ENCODE results near the gene HSPA4L. TPM values are rescaled to one million over a fixed set of nuclear protein-coding genes. Genes with fewer than 3 reads are reported as not detected.

HSPA4L gene
- total RNA-seq, 1 experiment from 2014 or later, result 18.6 TPM

DNA sequence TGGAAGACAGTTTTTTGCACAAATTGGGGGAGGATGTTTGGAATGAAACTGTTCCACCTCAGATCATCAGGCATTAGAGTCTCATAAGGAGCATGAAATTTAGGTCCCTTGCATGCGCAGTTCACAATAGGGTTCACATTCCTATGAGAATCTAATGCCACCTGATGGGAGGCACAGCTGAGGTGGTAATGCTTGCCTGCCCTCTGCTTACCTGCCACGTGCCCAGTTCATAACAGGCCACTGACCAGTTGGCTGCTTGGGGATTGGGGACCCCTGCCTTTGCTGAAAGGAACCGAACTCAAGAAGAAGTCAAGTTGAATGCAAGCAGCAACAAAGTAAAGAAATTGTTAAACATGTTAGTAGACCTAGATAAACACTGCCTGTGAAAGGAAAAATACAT lies 4.6 kb upstream of the HSPA4L start:
- Histone ChIP-seq H3K4me3 (replicated peaks in 1 of 2; ENCODE audit: low read depth in 1 of 2, low read length in 2 of 2) (no peak overlapping the region), H3K27ac (ENCODE audit: low read depth, low read length) (no peak overlapping the region), H3K4me1 (ENCODE audit: control insufficient read depth in 1 of 2, insufficient read depth in 2 of 2, low read length in 2 of 2) (peaks cover 7 to 11% of the 10 kb centered on the region in 2 experiments; a peak in 3 of 4 replicates), H4K20me1 (ENCODE audit: insufficient read depth) (no peaks in the 10 kb centered on the region), H3K9me2 (ENCODE audit: insufficient read depth) (no peaks in the 10 kb centered on the region), H2AFZ (ENCODE audit: low read depth, low read length, poor library complexity, severe bottlenecking) (peak overlapping the region; percentile 10), H3K36me3 (ENCODE audit: control insufficient read depth in 1 of 2, insufficient read depth in 2 of 2, low read length in 2 of 2) (no peaks in the 10 kb centered on the region), H3K79me2 (ENCODE audit: insufficient read depth, low read length) (no peaks in the 10 kb centered on the region), H3K9ac (ENCODE audit: low read length) (no peak overlapping the region), H3K4me2 (ENCODE audit: low read length) (no peak overlapping the region), H3K9me3 (ENCODE audit: control insufficient read depth in 1 of 2, insufficient read depth in 1 of 2, low read depth in 1 of 2, low read length in 2 of 2) (no peaks in the 10 kb centered on the region), H3K27me3 (ENCODE audit: insufficient read depth, low read length) (no peaks in the 10 kb centered on the region)
- DNase-seq (ENCODE audit: low read depth, low spot score) (no peak), ATAC-seq (no peak)
- no TSS peak for BruUV-seq (replicated peaks)
- TF ChIP-seq, protein P1, sequence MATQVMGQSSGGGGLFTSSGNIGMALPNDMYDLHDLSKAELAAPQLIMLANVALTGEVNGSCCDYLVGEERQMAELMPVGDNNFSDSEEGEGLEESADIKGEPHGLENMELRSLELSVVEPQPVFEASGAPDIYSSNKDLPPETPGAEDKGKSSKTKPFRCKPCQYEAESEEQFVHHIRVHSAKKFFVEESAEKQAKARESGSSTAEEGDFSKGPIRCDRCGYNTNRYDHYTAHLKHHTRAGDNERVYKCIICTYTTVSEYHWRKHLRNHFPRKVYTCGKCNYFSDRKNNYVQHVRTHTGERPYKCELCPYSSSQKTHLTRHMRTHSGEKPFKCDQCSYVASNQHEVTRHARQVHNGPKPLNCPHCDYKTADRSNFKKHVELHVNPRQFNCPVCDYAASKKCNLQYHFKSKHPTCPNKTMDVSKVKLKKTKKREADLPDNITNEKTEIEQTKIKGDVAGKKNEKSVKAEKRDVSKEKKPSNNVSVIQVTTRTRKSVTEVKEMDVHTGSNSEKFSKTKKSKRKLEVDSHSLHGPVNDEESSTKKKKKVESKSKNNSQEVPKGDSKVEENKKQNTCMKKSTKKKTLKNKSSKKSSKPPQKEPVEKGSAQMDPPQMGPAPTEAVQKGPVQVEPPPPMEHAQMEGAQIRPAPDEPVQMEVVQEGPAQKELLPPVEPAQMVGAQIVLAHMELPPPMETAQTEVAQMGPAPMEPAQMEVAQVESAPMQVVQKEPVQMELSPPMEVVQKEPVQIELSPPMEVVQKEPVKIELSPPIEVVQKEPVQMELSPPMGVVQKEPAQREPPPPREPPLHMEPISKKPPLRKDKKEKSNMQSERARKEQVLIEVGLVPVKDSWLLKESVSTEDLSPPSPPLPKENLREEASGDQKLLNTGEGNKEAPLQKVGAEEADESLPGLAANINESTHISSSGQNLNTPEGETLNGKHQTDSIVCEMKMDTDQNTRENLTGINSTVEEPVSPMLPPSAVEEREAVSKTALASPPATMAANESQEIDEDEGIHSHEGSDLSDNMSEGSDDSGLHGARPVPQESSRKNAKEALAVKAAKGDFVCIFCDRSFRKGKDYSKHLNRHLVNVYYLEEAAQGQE (IDR thresholded peaks at IDR 0.05; ENCODE audit: low read depth), result no peak
- no peak for TF ChIP-seq SRF (IDR thresholded peaks at IDR 0.05; ENCODE audit: low read depth)
- no peak for TF ChIP-seq ZFX (IDR thresholded peaks at IDR 0.05)
- no peak for TF ChIP-seq ZNF274 (IDR thresholded peaks at IDR 0.05; ENCODE audit: low read depth, low read length)
- no peak for TF ChIP-seq JUND (IDR thresholded peaks at IDR 0.05)
- no peak for TF ChIP-seq EZH2 (IDR thresholded peaks at IDR 0.05)
- ChIA-PET POLR2A (no interaction called here), RAD21 (ENCODE audit: low non-redundant PET in 1 of 2, low total read pairs in 2 of 2, uncharacterized antibody in 2 of 2, unreplicated experiment in 2 of 2) (no interaction called here), CTCF (no interaction called here)
- intact Hi-C loops (cut with micrococcal nuclease), result no loop called here

GRCh38 chr4:127778102-127778501 lies 4.0 kb upstream of the HSPA4L start:
- intact Hi-C loops (cut with micrococcal nuclease), result no loop called here
- no peak overlapping the region for H3K9ac ChIP-seq (ENCODE audit: low read length)
- no peaks in the 10 kb centered on the region for H4K20me1 ChIP-seq (ENCODE audit: insufficient read depth)
- DNase-seq (ENCODE audit: low read depth, low spot score) (no peak), ATAC-seq (no peak)
- POLR2A ChIA-PET, result no interaction called here
- no peaks in the 10 kb centered on the region for H3K36me3 ChIP-seq (ENCODE audit: control insufficient read depth in 1 of 2, insufficient read depth in 2 of 2, low read length in 2 of 2)
- H3K79me2 ChIP-seq (ENCODE audit: insufficient read depth, low read length), result peaks cover 5% of the 10 kb centered on the region; the same call in 1 of the 2 replicates
- H3K4me2 ChIP-seq (ENCODE audit: low read length), result no peak overlapping the region
- H3K9me2 ChIP-seq (ENCODE audit: insufficient read depth), result no peaks in the 10 kb centered on the region
- CTCF ChIA-PET, result no interaction called here
- RAD21 ChIA-PET (ENCODE audit: low non-redundant PET in 1 of 2, low total read pairs in 2 of 2, uncharacterized antibody in 2 of 2, unreplicated experiment in 2 of 2), result no interaction called here
- no peaks in the 10 kb centered on the region for H3K9me3 ChIP-seq (ENCODE audit: control insufficient read depth in 1 of 2, insufficient read depth in 1 of 2, low read depth in 1 of 2, low read length in 2 of 2)
- no peak overlapping the region for H2AFZ ChIP-seq (ENCODE audit: low read depth, low read length, poor library complexity, severe bottlenecking)
- peaks cover 7 to 16% of the 10 kb centered on the region in 2 experiments; a peak in 3 of 4 replicates for H3K4me1 ChIP-seq (ENCODE audit: control insufficient read depth in 1 of 2, insufficient read depth in 2 of 2, low read length in 2 of 2)
- no peak overlapping the region for H3K27ac ChIP-seq (ENCODE audit: low read depth, low read length)
- H3K27me3 ChIP-seq (ENCODE audit: insufficient read depth, low read length), result no peaks in the 10 kb centered on the region
- no peak overlapping the region for H3K4me3 ChIP-seq (replicated peaks in 1 of 2; ENCODE audit: low read depth in 1 of 2, low read length in 2 of 2)
- no TSS peak for BruUV-seq (replicated peaks)
- TF ChIP-seq POLR2A (IDR thresholded peaks at IDR 0.05; ENCODE audit: borderline replicate concordance, extremely low read depth, insufficient read depth, insufficient read length) (no peak), SIN3A (IDR thresholded peaks at IDR 0.05; ENCODE audit: low read depth) (no peak), EGR1 (IDR thresholded peaks at IDR 0.05; ENCODE audit: low read depth) (no peak), EZH2phosphoT487 (IDR thresholded peaks at IDR 0.05; ENCODE audit: borderline replicate concordance) (no peak), JUND (IDR thresholded peaks at IDR 0.05) (no peak), RAD21 (IDR thresholded peaks at IDR 0.05; ENCODE audit: low read depth) (no peak), ZNF274 (IDR thresholded peaks at IDR 0.05; ENCODE audit: low read depth, low read length) (no peak), EZH2 (IDR thresholded peaks at IDR 0.05) (no peak), CBX3 (IDR thresholded peaks at IDR 0.05; ENCODE audit: low read depth) (no peak), SRF (IDR thresholded peaks at IDR 0.05; ENCODE audit: low read depth) (no peak), POLR2AphosphoS5 (IDR thresholded peaks at IDR 0.05; ENCODE audit: low read depth, low read length) (no peak)
- TF ChIP-seq, protein P2, sequence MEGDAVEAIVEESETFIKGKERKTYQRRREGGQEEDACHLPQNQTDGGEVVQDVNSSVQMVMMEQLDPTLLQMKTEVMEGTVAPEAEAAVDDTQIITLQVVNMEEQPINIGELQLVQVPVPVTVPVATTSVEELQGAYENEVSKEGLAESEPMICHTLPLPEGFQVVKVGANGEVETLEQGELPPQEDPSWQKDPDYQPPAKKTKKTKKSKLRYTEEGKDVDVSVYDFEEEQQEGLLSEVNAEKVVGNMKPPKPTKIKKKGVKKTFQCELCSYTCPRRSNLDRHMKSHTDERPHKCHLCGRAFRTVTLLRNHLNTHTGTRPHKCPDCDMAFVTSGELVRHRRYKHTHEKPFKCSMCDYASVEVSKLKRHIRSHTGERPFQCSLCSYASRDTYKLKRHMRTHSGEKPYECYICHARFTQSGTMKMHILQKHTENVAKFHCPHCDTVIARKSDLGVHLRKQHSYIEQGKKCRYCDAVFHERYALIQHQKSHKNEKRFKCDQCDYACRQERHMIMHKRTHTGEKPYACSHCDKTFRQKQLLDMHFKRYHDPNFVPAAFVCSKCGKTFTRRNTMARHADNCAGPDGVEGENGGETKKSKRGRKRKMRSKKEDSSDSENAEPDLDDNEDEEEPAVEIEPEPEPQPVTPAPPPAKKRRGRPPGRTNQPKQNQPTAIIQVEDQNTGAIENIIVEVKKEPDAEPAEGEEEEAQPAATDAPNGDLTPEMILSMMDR (IDR thresholded peaks at IDR 0.05 in 2 of 3, conservative IDR thresholded peaks at IDR 0.05 in 1 of 3; ENCODE audit: borderline replicate concordance in 1 of 3, insufficient read depth in 1 of 3, low read depth in 2 of 3, low read length in 2 of 3), result no peak
- TF ChIP-seq, protein P3, sequence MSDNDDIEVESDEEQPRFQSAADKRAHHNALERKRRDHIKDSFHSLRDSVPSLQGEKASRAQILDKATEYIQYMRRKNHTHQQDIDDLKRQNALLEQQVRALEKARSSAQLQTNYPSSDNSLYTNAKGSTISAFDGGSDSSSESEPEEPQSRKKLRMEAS (IDR thresholded peaks at IDR 0.05), result no peak

Data from HCT116 (cell line).